AG04450 (cell line): Measurements from ENCODE around the gene TSHZ2. TPM values are rescaled to one million over a fixed set of nuclear protein-coding genes. Genes with fewer than 3 reads are reported as not detected.

ENCODE experiments used
- CTCF ChIA-PET: fragments of 300-600, 350-600 bp; formaldehyde crosslinking; extraction: SDS; loops from one replicate; lab custom pipeline; 2022; ENCODE audit warnings: antibody characterized with exemption, inconsistent platforms; lab: Charles Lee
- POLR2A ChIA-PET: fragments of 350-600 bp; formaldehyde crosslinking; extraction: SDS; loops from one replicate; lab custom pipeline; 2021; ENCODE audit warnings: antibody characterized with exemption, inconsistent platforms; lab: Yijun Ruan, JAX
- DNase-seq: peaks from one replicate; pipeline ENCODE4 v3.0.0-alpha.2; 2011; ENCODE audit warnings: low read depth, low spot score
- H3K27ac ChIP-seq: one replicate; pipeline ENCODE4 v1.5.1; 2012; ENCODE audit warnings: low read depth, low read length, control low read depth
- H3K27me3 ChIP-seq: one replicate; pipeline ENCODE4 v1.6.0; 2012; ENCODE audit warnings: low read length; ENCODE audit not compliant: control insufficient read depth, insufficient read depth
- H3K4me3 ChIP-seq: 2 replicates; pipeline ENCODE4 v1.5.1; 2011; ENCODE audit warnings: mild to moderate bottlenecking, low read depth, low read length, control low read depth
- H3K9me3 ChIP-seq: 2 replicates; pipeline ENCODE4 v1.5.1; 2012; ENCODE audit warnings: low read length; ENCODE audit not compliant: control insufficient read depth, insufficient read depth
- polyA plus RNA-seq: library from polyadenylated mRNA; depleted of rRNA; stranded (reverse); fragments of >200 nt; gene quantifications from 2 replicates; pipeline ENCODE4 v1.2.3, GENCODE V29; 2011
- TF ChIP-seq, protein P1 (sequence below): IDR thresholded peaks from 2 replicates; pipeline ENCODE4 v1.5.1; 2011; ENCODE audit warnings: low read depth, low read length, control low read depth, inconsistent platforms

The TSHZ2 gene
- polyA plus RNA-seq, 1 experiment = not detected

- CTCF ChIA-PET = interaction anchor here (0.7 kb wide), 1 partner anchor 27 kb away, joined by 3 read pairs; no protein-coding TSS in a partner anchor
- POLR2A ChIA-PET = no interaction called here
Observed at GRCh38 chr20:53265304-53265875, 293.2 kb downstream of the TSHZ2 start.

DNA sequence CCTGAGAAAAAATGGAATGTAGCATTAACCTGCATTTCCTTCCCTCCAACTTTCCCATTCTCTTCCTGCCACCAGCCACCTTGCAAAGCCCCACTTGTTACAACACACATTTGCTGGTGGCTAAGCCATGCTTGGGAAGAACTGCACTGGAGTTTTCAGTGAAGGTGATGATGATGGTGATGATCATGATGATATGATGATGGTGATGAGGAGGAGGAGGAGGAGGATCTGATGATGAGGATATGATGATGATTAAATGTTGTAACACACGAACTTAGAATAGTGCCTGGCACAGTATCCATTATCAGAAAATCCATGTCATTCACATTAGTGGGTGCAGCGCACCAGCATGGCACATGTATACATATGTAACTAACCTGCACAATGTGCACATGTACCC lies 297.2 kb downstream of the TSHZ2 start:
- Histone ChIP-seq H3K9me3 (no peaks in the 10 kb centered on the region), H3K27me3 (no peaks in the 10 kb centered on the region), H3K27ac (no peak overlapping the region), H3K4me3 (no peak overlapping the region)
- POLR2A ChIA-PET = no interaction called here
- CTCF ChIA-PET = no interaction called here
- DNase-seq = no peak
- TF ChIP-seq, protein P1, sequence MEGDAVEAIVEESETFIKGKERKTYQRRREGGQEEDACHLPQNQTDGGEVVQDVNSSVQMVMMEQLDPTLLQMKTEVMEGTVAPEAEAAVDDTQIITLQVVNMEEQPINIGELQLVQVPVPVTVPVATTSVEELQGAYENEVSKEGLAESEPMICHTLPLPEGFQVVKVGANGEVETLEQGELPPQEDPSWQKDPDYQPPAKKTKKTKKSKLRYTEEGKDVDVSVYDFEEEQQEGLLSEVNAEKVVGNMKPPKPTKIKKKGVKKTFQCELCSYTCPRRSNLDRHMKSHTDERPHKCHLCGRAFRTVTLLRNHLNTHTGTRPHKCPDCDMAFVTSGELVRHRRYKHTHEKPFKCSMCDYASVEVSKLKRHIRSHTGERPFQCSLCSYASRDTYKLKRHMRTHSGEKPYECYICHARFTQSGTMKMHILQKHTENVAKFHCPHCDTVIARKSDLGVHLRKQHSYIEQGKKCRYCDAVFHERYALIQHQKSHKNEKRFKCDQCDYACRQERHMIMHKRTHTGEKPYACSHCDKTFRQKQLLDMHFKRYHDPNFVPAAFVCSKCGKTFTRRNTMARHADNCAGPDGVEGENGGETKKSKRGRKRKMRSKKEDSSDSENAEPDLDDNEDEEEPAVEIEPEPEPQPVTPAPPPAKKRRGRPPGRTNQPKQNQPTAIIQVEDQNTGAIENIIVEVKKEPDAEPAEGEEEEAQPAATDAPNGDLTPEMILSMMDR = no peak

More at GRCh38 chr20:53265304-53265875, 293.2 kb downstream of the TSHZ2 start:
- no peak for DNase-seq
- H3K9me3 ChIP-seq = no peaks in the 10 kb centered on the region
- no peaks in the 10 kb centered on the region for H3K27me3 ChIP-seq
- TF ChIP-seq, protein P1 = no peak
- H3K27ac ChIP-seq = no peak overlapping the region
- H3K4me3 ChIP-seq = no peak overlapping the region

DNA sequence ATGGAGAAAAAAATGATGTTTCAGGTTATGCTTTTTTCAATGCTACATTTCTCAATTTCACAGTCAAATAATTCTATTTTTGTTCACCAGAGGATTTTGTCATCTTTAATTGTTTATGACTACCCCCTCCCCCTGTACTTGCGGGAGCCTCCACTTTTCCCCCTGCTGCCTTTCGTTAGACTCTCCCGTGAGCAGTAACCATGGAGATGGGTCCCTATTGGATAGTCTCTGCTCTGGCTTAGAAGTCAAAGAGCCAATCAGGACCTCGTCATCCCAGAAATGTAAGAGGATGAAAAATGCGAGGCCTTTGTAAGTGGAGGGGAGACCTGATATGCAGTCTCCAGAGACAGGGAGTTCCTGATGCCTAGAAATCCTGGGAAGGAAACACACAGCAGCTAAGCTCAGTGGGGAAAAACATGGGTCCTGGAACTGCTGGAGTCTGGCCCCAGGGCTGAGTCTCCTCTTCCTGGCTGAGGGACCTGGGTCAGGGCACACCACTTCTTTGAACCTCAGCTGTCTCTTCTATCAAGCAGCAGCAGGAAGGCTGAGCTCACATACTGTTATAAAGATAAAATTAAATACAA lies 298.7 kb downstream of the TSHZ2 start:
- no peak for DNase-seq
- ChIA-PET POLR2A (no interaction called here), CTCF (no interaction called here)
- H3K9me3 ChIP-seq = no peaks in the 10 kb centered on the region
- TF ChIP-seq, protein P1 = no peak
- H3K27me3 ChIP-seq = no peaks in the 10 kb centered on the region
- no peak overlapping the region for H3K4me3 ChIP-seq
- no peak overlapping the region for H3K27ac ChIP-seq

- H3K4me3 ChIP-seq = no peak overlapping the region
- ChIA-PET POLR2A (no interaction called here), CTCF (no interaction called here)
- H3K27me3 ChIP-seq = no peaks in the 10 kb centered on the region
- no peak overlapping the region for H3K27ac ChIP-seq
- H3K9me3 ChIP-seq = no peaks in the 10 kb centered on the region
- no peak for DNase-seq
- TF ChIP-seq, protein P1 = no peak
Observed at GRCh38 chr20:53274365-53274764, 302.2 kb downstream of the TSHZ2 start.

DNA sequence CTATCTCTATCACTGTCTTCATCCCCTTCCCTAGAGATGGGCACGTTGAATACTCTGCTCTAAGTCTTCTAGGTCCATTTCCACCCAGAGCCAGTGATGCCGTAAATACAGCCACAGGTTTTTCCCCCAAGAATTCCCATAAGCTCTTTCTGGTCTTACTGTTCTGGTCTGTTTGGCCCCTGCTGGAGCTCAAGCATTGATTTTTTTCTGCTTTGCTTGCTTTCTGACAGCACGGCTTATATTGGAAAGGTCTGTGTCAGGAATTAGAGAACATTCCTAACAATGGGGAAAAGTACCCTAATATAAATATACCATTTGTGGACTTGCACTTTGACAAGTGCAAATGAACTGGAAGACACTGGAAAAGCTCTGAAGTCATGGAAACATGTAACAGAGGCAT lies 302.6 kb downstream of the TSHZ2 start:
- Histone ChIP-seq H3K4me3 (no peak overlapping the region), H3K27me3 (no peaks in the 10 kb centered on the region), H3K27ac (no peak overlapping the region), H3K9me3 (no peaks in the 10 kb centered on the region)
- CTCF ChIA-PET = no interaction called here
- TF ChIP-seq, protein P1 = no peak
- DNase-seq = no peak
- POLR2A ChIA-PET = no interaction called here
